ENCODE data around the gene EPN1.

- no peak for TF ChIP-seq POLR2A (IDR thresholded peaks at IDR 0.05)
- no peak for TF ChIP-seq CTCF (IDR thresholded peaks at IDR 0.05)
Observed at GRCh38 chr19:55676383-55676782, 1.4 kb downstream of the EPN1 start.

All from transverse colon (tissue), 3 donors.